Ishikawa (cell line): Measurements from ENCODE around the gene KLHDC4.

Experiments used
- CEBPB ChIP-seq: IDR thresholded peaks from 2 replicates; pipeline ENCODE4 v1.6.1; 2012
- CREB1 ChIP-seq: IDR thresholded peaks from 2 replicates; pipeline ENCODE4 v1.6.1; 2012; ENCODE audit warnings: low read depth
- EGR1 ChIP-seq: IDR thresholded peaks from 2 replicates; pipeline ENCODE4 v1.6.1; 2012
- EP300 ChIP-seq: IDR thresholded peaks from 2 replicates; pipeline ENCODE4 v1.6.1; 2012; ENCODE audit warnings: borderline replicate concordance
- FOXM1 ChIP-seq: IDR thresholded peaks from 2 replicates; pipeline ENCODE4 v1.6.1; 2012; ENCODE audit warnings: low read depth, borderline replicate concordance
- MAX ChIP-seq: IDR thresholded peaks from 2 replicates; pipeline ENCODE4 v1.6.1; 2012
- NFIC ChIP-seq: IDR thresholded peaks from 2 replicates; pipeline ENCODE4 v1.6.1; 2012
- RAD21 ChIP-seq: IDR thresholded peaks from 2 replicates; pipeline ENCODE4 v1.6.1; 2012; ENCODE audit warnings: low read depth
- REST ChIP-seq: IDR thresholded peaks from 2 replicates; pipeline ENCODE4 v1.6.1; 2012; ENCODE audit warnings: low read depth, mild to moderate bottlenecking
- TAF1 ChIP-seq: IDR thresholded peaks from 2 replicates; pipeline ENCODE4 v1.6.1; 2012; ENCODE audit warnings: low read depth, mild to moderate bottlenecking
- TCF12 ChIP-seq: IDR thresholded peaks from 2 replicates; pipeline ENCODE4 v1.6.1; 2012; ENCODE audit warnings: low read depth
- TEAD4 ChIP-seq: IDR thresholded peaks from 2 replicates; pipeline ENCODE4 v1.6.1; 2012
- USF1 ChIP-seq: IDR thresholded peaks from 2 replicates; pipeline ENCODE4 v1.6.1; 2012
- YY1 ChIP-seq: IDR thresholded peaks from 2 replicates; pipeline ENCODE4 v1.6.1; 2012; ENCODE audit warnings: low read depth
- ZBTB7A ChIP-seq: IDR thresholded peaks from 2 replicates; pipeline ENCODE4 v1.6.1; 2012; ENCODE audit warnings: low read depth

Gene KLHDC4

GRCh38 chr16:87693827-87694226 is 72.0 kb downstream of the KLHDC4 start:
- TF ChIP-seq MAX (no peak), YY1 (no peak)

- no peak for TF ChIP-seq TAF1
- TF ChIP-seq USF1, result no peak
- TF ChIP-seq YY1, result no peak
- TF ChIP-seq ZBTB7A, result no peak
- TF ChIP-seq EP300, result no peak
- no peak for TF ChIP-seq TEAD4
- no peak for TF ChIP-seq EGR1
- TF ChIP-seq CREB1, result no peak
- TF ChIP-seq TCF12, result no peak
- TF ChIP-seq CEBPB, result no peak
- TF ChIP-seq RAD21, result no peak
- TF ChIP-seq REST, result no peak
- TF ChIP-seq MAX, result no peak
Measured at GRCh38 chr16:87692756-87693155, 73.0 kb downstream of the KLHDC4 start.

- TF ChIP-seq REST (no peak), EGR1 (no peak), EP300 (no peak), TCF12 (no peak), CEBPB (no peak), YY1 (no peak), USF1 (no peak), CREB1 (no peak), RAD21 (no peak), TAF1 (no peak), TEAD4 (no peak)
Measured at GRCh38 chr16:87692176-87692575, 73.6 kb downstream of the KLHDC4 start.

- TF ChIP-seq YY1 (no peak), CREB1 (no peak), USF1 (no peak), ZBTB7A (no peak), RAD21 (no peak), TCF12 (no peak), REST (no peak)
Measured at GRCh38 chr16:87691686-87692079, 74.1 kb downstream of the KLHDC4 start.

- TF ChIP-seq TAF1 (no peak), EGR1 (no peak), TEAD4 (no peak), RAD21 (no peak), FOXM1 (no peak), NFIC (no peak), MAX (no peak)
Measured at GRCh38 chr16:87690911-87691685, 74.7 kb downstream of the KLHDC4 start.
